GM06990 (cell line): ENCODE measurements around the gene OTUB2.

Source experiments
- DNase-seq: peaks from one replicate; pipeline ENCODE4 v3.0.0-alpha.2; 2011; ENCODE audit not compliant: insufficient read length; ENCODE audit errors: extremely low read depth
- H3K27me3 ChIP-seq: replicated peaks from 2 replicates; pipeline ENCODE4 v1.6.0; 2011; ENCODE audit warnings: low read length; ENCODE audit not compliant: control insufficient read depth, insufficient read depth
- H3K36me3 ChIP-seq: 2 replicates; pipeline ENCODE4 v1.5.1; 2011; ENCODE audit warnings: low read length; ENCODE audit not compliant: control insufficient read depth, insufficient read depth
- H3K4me3 ChIP-seq: replicated peaks from 2 replicates; pipeline ENCODE4 v1.5.1; 2011; ENCODE audit warnings: low read depth, mild to moderate bottlenecking, control low read depth, low read length
- CTCF ChIP-seq: IDR thresholded peaks from 2 replicates; pipeline ENCODE4 v1.5.1; 2011; ENCODE audit warnings: low read length, control low read depth, mild to moderate bottlenecking, inconsistent platforms; ENCODE audit not compliant: insufficient read depth, poor library complexity, severe bottlenecking

Gene OTUB2

GRCh38 chr14:94052199-94052598, 26.1 kb downstream of the OTUB2 start:
- no peak for TF ChIP-seq CTCF
- Histone ChIP-seq H3K27me3 (no peaks in the 10 kb centered on the region), H3K36me3 (peaks cover 39% of the 10 kb centered on the region), H3K4me3 (no peak overlapping the region)
- DNase-seq = no peak

- Histone ChIP-seq H3K4me3 (no peak overlapping the region), H3K27me3 (no peaks in the 10 kb centered on the region), H3K36me3 (peaks cover 37% of the 10 kb centered on the region)
- TF ChIP-seq CTCF = no peak
- no peak for DNase-seq
Observed at GRCh38 chr14:94052662-94053061, 26.5 kb downstream of the OTUB2 start.

- no peak for DNase-seq
- TF ChIP-seq CTCF = no peak
- Histone ChIP-seq H3K27me3 (no peaks in the 10 kb centered on the region), H3K36me3 (peaks cover 31% of the 10 kb centered on the region), H3K4me3 (no peak overlapping the region)
Observed at GRCh38 chr14:94054401-94054800, 28.3 kb downstream of the OTUB2 start.

GRCh38 chr14:94054936-94055335, 28.8 kb downstream of the OTUB2 start:
- no peak for DNase-seq
- Histone ChIP-seq H3K27me3 (no peaks in the 10 kb centered on the region), H3K4me3 (no peak overlapping the region), H3K36me3 (peaks cover 31% of the 10 kb centered on the region)
- no peak for TF ChIP-seq CTCF

GRCh38 chr14:94056579-94057308, 30.6 kb downstream of the OTUB2 start:
- Histone ChIP-seq H3K36me3 (peaks cover 33% of the 10 kb centered on the region), H3K4me3 (no peak overlapping the region), H3K27me3 (no peaks in the 10 kb centered on the region)
- DNase-seq = no peak
- no peak for TF ChIP-seq CTCF
